Large intestine (tissue), 3 donors: ENCODE measurements around the gene DGUOK. TPM values are rescaled to one million over a fixed set of nuclear protein-coding genes. Genes with fewer than 3 reads are reported as not detected.

ENCODE experiments used
- DNase-seq, 2 donors: peaks; one replicate each; pipeline versions ENCODE4 v3.0.0 to v3.0.0-alpha.2; 2013
- H3K27ac ChIP-seq: one replicate; pipeline ENCODE4 v1.5.1; 2013; ENCODE audit warnings: low read length
- H3K27me3 ChIP-seq: 2 replicates; pipeline ENCODE4 v1.6.1; 2013; ENCODE audit warnings: low read length; ENCODE audit not compliant: control insufficient read depth, insufficient read depth
- H3K36me3 ChIP-seq: 2 replicates; pipeline ENCODE4 v1.6.1; 2013; ENCODE audit warnings: low read length; ENCODE audit not compliant: control insufficient read depth, insufficient read depth
- H3K4me1 ChIP-seq: one replicate; pipeline ENCODE4 v1.6.1; 2013; ENCODE audit warnings: low read length; ENCODE audit not compliant: control insufficient read depth, insufficient read depth
- H3K4me3 ChIP-seq: one replicate; pipeline ENCODE4 v1.5.1; 2013; ENCODE audit warnings: low read length
- H3K9me3 ChIP-seq: one replicate; pipeline ENCODE4 v1.6.1; 2013; ENCODE audit warnings: mild to moderate bottlenecking, low read depth, low read length, moderate library complexity; ENCODE audit not compliant: control insufficient read depth
- WGBS: methylation state at CpG from one replicate; pipeline ENCODE4 v1.1.5; 2013; ENCODE audit warnings: low lambda C conversion rate; ENCODE audit not compliant: insufficient coverage; 5-methylcytosine and 5-hydroxymethylcytosine counted together
- polyA plus RNA-seq: library from polyadenylated mRNA; unstranded; fragments of 120-200 nt; gene quantifications from one replicate; pipeline ENCODE4 v1.2.1, GENCODE V29; 2013

The DGUOK gene
- polyA plus RNA-seq, 1 donor: 51.9 TPM

GRCh38 chr2:73908689-73909652 lies 17.7 kb upstream of the DGUOK start:
- no peaks in the 10 kb centered on the region for H3K9me3 ChIP-seq
- DNase-seq: no peak
- H3K36me3 ChIP-seq: no peaks in the 10 kb centered on the region
- no peaks in the 10 kb centered on the region for H3K27me3 ChIP-seq
- H3K4me1 ChIP-seq: no peaks in the 10 kb centered on the region
- no peak overlapping the region for H3K4me3 ChIP-seq
- WGBS: 80% methylated on average over 1 of the region's 10 CpGs
- no peak overlapping the region for H3K27ac ChIP-seq

- Histone ChIP-seq H3K27ac (no peak overlapping the region), H3K4me3 (no peak overlapping the region), H3K27me3 (no peaks in the 10 kb centered on the region), H3K36me3 (peaks cover 2% of the 10 kb centered on the region), H3K4me1 (no peaks in the 10 kb centered on the region), H3K9me3 (no peaks in the 10 kb centered on the region)
- DNase-seq: no peak
- 84% methylated on average over 2 of the region's 6 CpGs for WGBS
Measured at GRCh38 chr2:73910873-73911547, 15.7 kb upstream of the DGUOK start.

- Histone ChIP-seq H3K4me3 (no peak overlapping the region), H3K27me3 (no peaks in the 10 kb centered on the region), H3K36me3 (peaks cover 2% of the 10 kb centered on the region), H3K27ac (no peak overlapping the region), H3K9me3 (no peaks in the 10 kb centered on the region), H3K4me1 (no peaks in the 10 kb centered on the region)
- WGBS: 79% methylated on average over 2 of the region's 8 CpGs
- DNase-seq: no peak
Measured at GRCh38 chr2:73911548-73912208, 15.0 kb upstream of the DGUOK start.

- no peaks in the 10 kb centered on the region for H3K9me3 ChIP-seq
- no peaks in the 10 kb centered on the region for H3K4me1 ChIP-seq
- no peak overlapping the region for H3K27ac ChIP-seq
- no peak for DNase-seq
- H3K4me3 ChIP-seq: no peak overlapping the region
- WGBS: 100% methylated on average over 1 of the region's 8 CpGs
- peaks cover 2% of the 10 kb centered on the region for H3K36me3 ChIP-seq
- H3K27me3 ChIP-seq: no peaks in the 10 kb centered on the region
Measured at GRCh38 chr2:73913414-73914054, 13.1 kb upstream of the DGUOK start.

GRCh38 chr2:73914667-73915066 lies 12.0 kb upstream of the DGUOK start:
- Histone ChIP-seq H3K27me3 (no peaks in the 10 kb centered on the region), H3K27ac (no peak overlapping the region), H3K4me1 (no peaks in the 10 kb centered on the region), H3K9me3 (no peaks in the 10 kb centered on the region), H3K36me3 (peaks cover 2% of the 10 kb centered on the region), H3K4me3 (no peak overlapping the region)
- DNase-seq: no peak
- WGBS: 44% methylated on average over 1 of the region's 4 CpGs

- Histone ChIP-seq H3K4me1 (no peaks in the 10 kb centered on the region), H3K4me3 (no peak overlapping the region), H3K9me3 (no peaks in the 10 kb centered on the region), H3K27me3 (no peaks in the 10 kb centered on the region), H3K36me3 (peaks cover 2% of the 10 kb centered on the region), H3K27ac (no peak overlapping the region)
- WGBS: 87% methylated on average over 3 of the region's 5 CpGs
- DNase-seq: no peak
Measured at GRCh38 chr2:73915437-73915993, 11.2 kb upstream of the DGUOK start.

- Histone ChIP-seq H3K27ac (no peak overlapping the region), H3K9me3 (no peaks in the 10 kb centered on the region), H3K4me1 (no peaks in the 10 kb centered on the region), H3K36me3 (peaks cover 2% of the 10 kb centered on the region), H3K27me3 (no peaks in the 10 kb centered on the region), H3K4me3 (no peak overlapping the region)
- WGBS: no CpG with 5 or more reads among the region's 2 CpGs
- no peak for DNase-seq
Measured at GRCh38 chr2:73916666-73917065, 10.0 kb upstream of the DGUOK start.

GRCh38 chr2:73917296-73917695 lies 9.4 kb upstream of the DGUOK start:
- peaks cover 2% of the 10 kb centered on the region for H3K36me3 ChIP-seq

GRCh38 chr2:73917696-73918207 lies 8.9 kb upstream of the DGUOK start:
- peaks cover 2% of the 10 kb centered on the region for H3K36me3 ChIP-seq

More at GRCh38 chr2:73917296-73917695, 9.4 kb upstream of the DGUOK start:
- DNase-seq: no peak
- no peaks in the 10 kb centered on the region for H3K9me3 ChIP-seq
- H3K27me3 ChIP-seq: no peaks in the 10 kb centered on the region
- H3K27ac ChIP-seq: no peak overlapping the region
- H3K4me1 ChIP-seq: no peaks in the 10 kb centered on the region
- WGBS: 0% methylated on average over 1 of the region's 2 CpGs
- no peak overlapping the region for H3K4me3 ChIP-seq

More at GRCh38 chr2:73917696-73918207, 8.9 kb upstream of the DGUOK start:
- Histone ChIP-seq H3K4me1 (no peaks in the 10 kb centered on the region), H3K4me3 (no peak overlapping the region), H3K27me3 (no peaks in the 10 kb centered on the region), H3K9me3 (no peaks in the 10 kb centered on the region), H3K27ac (no peak overlapping the region)
- no peak for DNase-seq
- WGBS: 100% methylated on average over 1 of the region's 4 CpGs
